ENCODE results near the gene TMEM87B.

- TF ChIP-seq POLR2A (IDR thresholded peaks at IDR 0.05; ENCODE audit: low read depth, low read length) (no peak), FOXK2 (IDR thresholded peaks at IDR 0.05) (no peak), TCF12 (IDR thresholded peaks at IDR 0.05; ENCODE audit: low read depth, low read length) (no peak), RFX5 (IDR thresholded peaks at IDR 0.05; ENCODE audit: low read depth, low read length) (no peak), IRF3 (IDR thresholded peaks at IDR 0.05) (no peak), RELA (IDR thresholded peaks at IDR 0.05; ENCODE audit: borderline replicate concordance, partially characterized antibody) (no peak), POLR2AphosphoS5 (IDR thresholded peaks at IDR 0.05; ENCODE audit: low read length) (no peak), CTCF (IDR thresholded peaks at IDR 0.05 in 2 of 3, conservative IDR thresholded peaks at IDR 0.05 in 1 of 3; ENCODE audit: control insufficient read depth in 2 of 3, extremely low read depth in 1 of 3, insufficient read depth in 1 of 3, low read depth in 3 of 3, low read length in 3 of 3) (no peak), ELK1 (IDR thresholded peaks at IDR 0.05; ENCODE audit: low read depth, low read length) (no peak)
Observed at GRCh38 chr2:112018846-112019245, 36.2 kb upstream of the TMEM87B start.
